ENCODE measurements around the gene PDK3. TPM values are rescaled to one million over a fixed set of nuclear protein-coding genes. Genes with fewer than 3 reads are reported as not detected.

Gene PDK3
- total and polyA plus RNA-seq, 5 donors from 2014 or later, result 11.3 to 33.9 (median 33.0) TPM

DNA sequence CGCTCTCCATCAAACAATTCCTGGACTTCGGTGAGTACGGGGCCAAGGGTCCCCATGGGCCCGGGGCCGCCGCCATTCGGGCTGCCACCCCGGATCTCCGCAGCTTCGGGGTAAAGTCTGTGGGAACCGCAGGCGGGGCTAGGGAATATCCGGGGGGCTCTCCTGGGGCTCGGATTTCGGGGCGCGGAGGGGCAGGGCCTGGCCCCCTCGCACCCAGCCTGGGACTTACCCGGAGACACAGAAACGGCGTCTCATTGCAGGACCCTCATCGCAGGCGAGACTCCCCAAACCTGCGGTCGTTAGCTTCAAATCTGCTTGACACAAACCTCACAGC, 413 bp downstream of the PDK3 start:
- Mint-ChIP-seq H3K36me3 (no peaks in the 10 kb centered on the region), H3K27ac (peak overlapping the region; percentile 48 to 89 (median 75)), H3K27me3 (no peaks in the 10 kb centered on the region), H3K9me3 (no peaks in the 10 kb centered on the region), H3K4me3 (peak overlapping the region; percentile 80 to 88 (median 84)), H3K4me1 (peaks cover 0 to 44% (median 20%) of the 10 kb centered on the region in 4 donors)
- H3K4me1 ChIP-seq (ENCODE audit: control insufficient read depth, insufficient read depth, low read length, poor library complexity, severe bottlenecking), result peaks cover 23% of the 10 kb centered on the region
- no peaks in the 10 kb centered on the region for H3K36me3 ChIP-seq (ENCODE audit: control insufficient read depth, insufficient read depth, low read length)
- H3K27me3 ChIP-seq (ENCODE audit: control insufficient read depth, insufficient read depth, low read length), result no peaks in the 10 kb centered on the region
- H3K9me3 ChIP-seq (ENCODE audit: control insufficient read depth in 2 of 2, low read length in 2 of 2), result no peaks in the 10 kb centered on the region
- ATAC-seq (ENCODE audit: low read depth in 2 of 2) (no peak), DNase-seq (peak; percentile 17 to 25 (median 18))
- H3K27ac ChIP-seq (ENCODE audit: insufficient read depth, low read length, poor library complexity, severe bottlenecking), result peak overlapping the region; percentile 86
- H3K4me3 ChIP-seq (ENCODE audit: low read depth, low read length), result peak overlapping the region; percentile 81

- H3K36me3 Mint-ChIP-seq, result no peaks in the 10 kb centered on the region
- H3K9me3 Mint-ChIP-seq, result no peaks in the 10 kb centered on the region
- Histone ChIP-seq H3K4me3 (ENCODE audit: low read depth, low read length) (peak overlapping the region; percentile 81), H3K27me3 (ENCODE audit: control insufficient read depth, insufficient read depth, low read length) (no peaks in the 10 kb centered on the region), H3K9me3 (ENCODE audit: control insufficient read depth in 2 of 2, low read length in 2 of 2) (no peaks in the 10 kb centered on the region), H3K27ac (ENCODE audit: insufficient read depth, low read length, poor library complexity, severe bottlenecking) (peak overlapping the region; percentile 86), H3K4me1 (ENCODE audit: control insufficient read depth, insufficient read depth, low read length, poor library complexity, severe bottlenecking) (peaks cover 23% of the 10 kb centered on the region), H3K36me3 (ENCODE audit: control insufficient read depth, insufficient read depth, low read length) (no peaks in the 10 kb centered on the region)
- peaks cover 0 to 48% (median 21%) of the 10 kb centered on the region in 4 donors for H3K4me1 Mint-ChIP-seq
- no peaks in the 10 kb centered on the region for H3K27me3 Mint-ChIP-seq
- H3K4me3 Mint-ChIP-seq, result peak overlapping the region; percentile 80 to 88 (median 84)
- no peak for DNase-seq
- H3K27ac Mint-ChIP-seq, result peak overlapping the region; percentile 48 to 89 (median 75)
- ATAC-seq (ENCODE audit: low read depth in 2 of 2), result no peak
Measured at GRCh38 chrX:24466025-24466424, 939 bp downstream of the PDK3 start.

DNA sequence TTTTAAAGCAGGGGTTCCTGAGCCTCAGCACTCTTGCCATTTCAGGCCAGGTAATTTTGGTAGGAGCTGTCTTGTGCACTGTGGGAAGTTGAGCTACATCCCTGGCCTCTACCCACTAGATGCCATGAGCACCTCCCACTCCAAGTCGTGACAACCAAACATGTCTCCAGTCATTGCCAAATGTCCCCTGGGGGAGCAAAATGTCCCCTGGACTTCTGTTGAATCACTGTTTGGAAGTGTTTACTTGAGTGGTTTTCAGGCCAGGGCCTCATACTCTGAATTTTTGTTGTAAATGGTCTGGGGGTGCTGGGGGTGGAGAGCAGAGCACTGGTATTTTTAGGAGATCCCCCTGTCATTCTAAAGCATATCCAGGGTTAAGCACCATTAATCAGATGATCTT, 3.2 kb downstream of the PDK3 start:
- peaks cover 23% of the 10 kb centered on the region for H3K4me1 ChIP-seq (ENCODE audit: control insufficient read depth, insufficient read depth, low read length, poor library complexity, severe bottlenecking)
- no peak overlapping the region for H3K27ac ChIP-seq (ENCODE audit: insufficient read depth, low read length, poor library complexity, severe bottlenecking)
- DNase-seq, result no peak
- H3K27me3 Mint-ChIP-seq, result no peaks in the 10 kb centered on the region
- H3K4me1 Mint-ChIP-seq, result peaks cover 10 to 59% (median 29%) of the 10 kb centered on the region in 4 donors
- H3K36me3 Mint-ChIP-seq, result no peaks in the 10 kb centered on the region
- no peak for ATAC-seq (ENCODE audit: low read depth in 2 of 2)
- H3K9me3 ChIP-seq (ENCODE audit: control insufficient read depth in 2 of 2, low read length in 2 of 2), result no peaks in the 10 kb centered on the region
- H3K9me3 Mint-ChIP-seq, result no peaks in the 10 kb centered on the region
- H3K27me3 ChIP-seq (ENCODE audit: control insufficient read depth, insufficient read depth, low read length), result no peaks in the 10 kb centered on the region
- H3K4me3 ChIP-seq (ENCODE audit: low read depth, low read length), result peak overlapping the region; percentile 81
- peak overlapping the region in 2 of 3 donors; percentile 29 to 89 for H3K27ac Mint-ChIP-seq
- no peaks in the 10 kb centered on the region for H3K36me3 ChIP-seq (ENCODE audit: control insufficient read depth, insufficient read depth, low read length)
- H3K4me3 Mint-ChIP-seq, result peak overlapping the region; percentile 4 to 86 (median 56)

DNA sequence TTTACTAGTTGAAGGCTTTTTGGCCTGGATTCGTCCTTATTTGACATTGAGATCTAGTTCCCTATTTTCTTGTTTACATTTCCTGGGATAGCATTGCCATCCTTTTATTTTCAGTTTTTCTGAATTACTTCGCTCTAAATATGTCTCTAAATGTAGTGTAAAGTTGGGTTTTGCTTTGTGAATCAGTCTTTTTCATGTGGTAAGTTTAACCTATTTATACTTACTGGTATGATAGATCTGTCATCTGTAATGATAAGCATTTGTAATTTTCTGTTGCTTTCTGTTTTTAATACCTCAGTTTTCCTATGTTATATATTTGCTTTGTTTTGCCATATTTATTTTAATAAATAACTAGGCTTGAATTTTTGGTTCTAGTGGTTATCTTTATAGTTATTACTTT, 6.7 kb downstream of the PDK3 start:
- no peaks in the 10 kb centered on the region for H3K27me3 ChIP-seq (ENCODE audit: control insufficient read depth, insufficient read depth, low read length)
- Mint-ChIP-seq H3K4me1 (peaks cover 10 to 65% (median 32%) of the 10 kb centered on the region in 4 donors), H3K27me3 (no peaks in the 10 kb centered on the region), H3K9me3 (no peaks in the 10 kb centered on the region), H3K4me3 (peak overlapping the region in 3 of 4 donors; percentile 3 to 76 (median 15)), H3K36me3 (no peaks in the 10 kb centered on the region), H3K27ac (peak overlapping the region in 2 of 3 donors; percentile 4 to 69)
- ATAC-seq (ENCODE audit: low read depth in 2 of 2) (no peak), DNase-seq (no peak)
- H3K4me3 ChIP-seq (ENCODE audit: low read depth, low read length), result peak overlapping the region; percentile 43
- no peaks in the 10 kb centered on the region for H3K9me3 ChIP-seq (ENCODE audit: control insufficient read depth in 2 of 2, low read length in 2 of 2)
- H3K4me1 ChIP-seq (ENCODE audit: control insufficient read depth, insufficient read depth, low read length, poor library complexity, severe bottlenecking), result peaks cover 15% of the 10 kb centered on the region
- H3K36me3 ChIP-seq (ENCODE audit: control insufficient read depth, insufficient read depth, low read length), result no peaks in the 10 kb centered on the region
- H3K27ac ChIP-seq (ENCODE audit: insufficient read depth, low read length, poor library complexity, severe bottlenecking), result no peak overlapping the region

GRCh38 chrX:24475480-24475879, 10.4 kb downstream of the PDK3 start:
- Mint-ChIP-seq H3K27ac (peak overlapping the region in 2 of 3 donors; percentile 36 to 96), H3K9me3 (no peaks in the 10 kb centered on the region), H3K27me3 (no peaks in the 10 kb centered on the region), H3K36me3 (no peaks in the 10 kb centered on the region), H3K4me3 (no peak overlapping the region), H3K4me1 (peaks cover 25 to 69% (median 36%) of the 10 kb centered on the region in 4 donors)
- Histone ChIP-seq H3K4me3 (ENCODE audit: low read depth, low read length) (no peak overlapping the region), H3K4me1 (ENCODE audit: control insufficient read depth, insufficient read depth, low read length, poor library complexity, severe bottlenecking) (peaks cover 17% of the 10 kb centered on the region), H3K27me3 (ENCODE audit: control insufficient read depth, insufficient read depth, low read length) (no peaks in the 10 kb centered on the region), H3K27ac (ENCODE audit: insufficient read depth, low read length, poor library complexity, severe bottlenecking) (no peak overlapping the region), H3K9me3 (ENCODE audit: control insufficient read depth in 2 of 2, low read length in 2 of 2) (no peaks in the 10 kb centered on the region), H3K36me3 (ENCODE audit: control insufficient read depth, insufficient read depth, low read length) (no peaks in the 10 kb centered on the region)
- ATAC-seq (ENCODE audit: low read depth in 2 of 2) (no peak), DNase-seq (no peak)

DNA sequence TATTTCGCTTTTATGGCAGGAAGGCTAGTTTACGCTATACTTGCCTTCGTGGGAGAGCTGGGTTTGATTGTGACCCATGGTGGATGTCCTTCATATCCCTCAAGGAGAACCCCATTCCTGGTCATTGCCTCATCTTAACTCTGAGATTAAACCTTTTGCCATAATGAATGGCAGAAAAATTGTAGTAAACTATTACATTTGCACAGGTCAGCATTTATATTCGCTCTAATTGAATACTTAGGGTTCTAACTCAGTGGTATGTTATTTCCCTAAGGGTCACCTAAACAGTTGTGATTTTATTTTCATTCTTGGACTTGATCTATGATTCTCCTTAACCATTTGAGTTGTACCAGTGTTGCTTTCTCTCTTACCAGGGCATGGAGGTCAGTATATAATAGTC, 13.4 kb downstream of the PDK3 start:
- H3K27me3 ChIP-seq (ENCODE audit: control insufficient read depth, insufficient read depth, low read length), result no peaks in the 10 kb centered on the region
- H3K27me3 Mint-ChIP-seq, result no peaks in the 10 kb centered on the region
- no peaks in the 10 kb centered on the region for H3K36me3 Mint-ChIP-seq
- DNase-seq (no peak), ATAC-seq (ENCODE audit: low read depth in 2 of 2) (no peak)
- peak overlapping the region; percentile 79 for H3K4me3 ChIP-seq (ENCODE audit: low read depth, low read length)
- peaks cover 19% of the 10 kb centered on the region for H3K4me1 ChIP-seq (ENCODE audit: control insufficient read depth, insufficient read depth, low read length, poor library complexity, severe bottlenecking)
- peaks cover 14 to 79% (median 29%) of the 10 kb centered on the region in 4 donors for H3K4me1 Mint-ChIP-seq
- peak overlapping the region; percentile 92 to 98 (median 96) for H3K27ac Mint-ChIP-seq
- H3K4me3 Mint-ChIP-seq, result peak overlapping the region; percentile 67 to 87 (median 82)
- H3K9me3 Mint-ChIP-seq, result no peaks in the 10 kb centered on the region
- no peaks in the 10 kb centered on the region for H3K9me3 ChIP-seq (ENCODE audit: control insufficient read depth in 2 of 2, low read length in 2 of 2)
- H3K27ac ChIP-seq (ENCODE audit: insufficient read depth, low read length, poor library complexity, severe bottlenecking), result peak overlapping the region; percentile 89
- no peaks in the 10 kb centered on the region for H3K36me3 ChIP-seq (ENCODE audit: control insufficient read depth, insufficient read depth, low read length)

DNA sequence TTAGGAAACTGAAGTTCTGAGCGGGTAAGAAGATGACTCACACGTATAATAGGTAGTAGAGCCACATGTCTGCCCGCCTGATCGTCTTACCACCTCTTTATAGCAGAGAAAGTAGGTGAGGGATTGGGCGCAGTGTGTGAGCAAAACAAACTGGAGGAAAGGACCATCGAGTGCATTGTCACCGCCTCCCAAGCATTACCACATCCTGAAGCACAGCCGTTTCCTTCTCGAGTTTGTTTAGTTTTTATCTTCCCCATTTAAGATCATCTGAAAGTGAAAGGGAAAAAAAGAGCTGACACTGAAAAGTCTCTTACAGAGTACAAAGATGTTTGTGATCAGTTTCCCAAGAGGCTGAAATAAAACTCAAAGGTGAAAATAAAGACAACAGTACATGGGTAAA, 14.8 kb downstream of the PDK3 start:
- H3K4me1 ChIP-seq (ENCODE audit: control insufficient read depth, insufficient read depth, low read length, poor library complexity, severe bottlenecking), result peaks cover 19% of the 10 kb centered on the region
- Mint-ChIP-seq H3K4me3 (peak overlapping the region; percentile 67 to 87 (median 82)), H3K27ac (peak overlapping the region; percentile 92 to 98 (median 96))

DNA sequence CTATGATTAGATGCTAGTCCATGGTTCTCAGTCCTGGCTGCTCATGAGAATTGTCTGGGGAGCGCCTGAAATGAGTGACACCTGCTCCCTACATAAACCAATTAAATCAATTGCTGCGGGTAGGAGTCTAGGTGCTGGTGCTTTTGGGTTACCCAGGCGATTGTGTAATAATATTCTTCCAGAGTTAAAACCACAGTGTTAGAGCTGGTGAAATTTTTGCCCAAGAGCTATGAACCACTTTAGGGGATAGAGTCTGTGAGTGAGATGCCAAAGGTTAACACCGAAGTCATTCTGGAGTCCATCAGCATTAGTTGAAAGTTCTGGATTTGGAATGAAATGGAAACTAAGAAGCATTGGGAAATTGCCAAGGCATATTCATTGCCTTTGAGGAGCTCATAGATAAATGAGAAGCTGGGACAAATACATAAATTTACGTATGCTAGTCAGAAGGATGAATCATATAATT, 15.3 kb downstream of the PDK3 start:
- Histone ChIP-seq H3K27ac (ENCODE audit: insufficient read depth, low read length, poor library complexity, severe bottlenecking) (peak overlapping the region; percentile 89), H3K9me3 (ENCODE audit: control insufficient read depth in 2 of 2, low read length in 2 of 2) (no peaks in the 10 kb centered on the region), H3K4me1 (ENCODE audit: control insufficient read depth, insufficient read depth, low read length, poor library complexity, severe bottlenecking) (peaks cover 19% of the 10 kb centered on the region), H3K36me3 (ENCODE audit: control insufficient read depth, insufficient read depth, low read length) (no peaks in the 10 kb centered on the region), H3K27me3 (ENCODE audit: control insufficient read depth, insufficient read depth, low read length) (no peaks in the 10 kb centered on the region), H3K4me3 (ENCODE audit: low read depth, low read length) (peak overlapping the region; percentile 79)
- no peaks in the 10 kb centered on the region for H3K9me3 Mint-ChIP-seq
- H3K27ac Mint-ChIP-seq, result peak overlapping the region; percentile 92 to 98 (median 96)
- ATAC-seq (ENCODE audit: low read depth in 2 of 2) (no peak), DNase-seq (no peak)
- no peaks in the 10 kb centered on the region for H3K27me3 Mint-ChIP-seq
- H3K36me3 Mint-ChIP-seq, result no peaks in the 10 kb centered on the region
- H3K4me3 Mint-ChIP-seq, result peak overlapping the region; percentile 67 to 87 (median 82)
- H3K4me1 Mint-ChIP-seq, result peaks cover 14 to 75% (median 25%) of the 10 kb centered on the region in 4 donors

More for the DNA sequence above, 14.8 kb downstream of the PDK3 start:
- no peaks in the 10 kb centered on the region for H3K27me3 Mint-ChIP-seq
- H3K4me1 Mint-ChIP-seq, result peaks cover 14 to 80% (median 26%) of the 10 kb centered on the region in 4 donors
- Histone ChIP-seq H3K27ac (ENCODE audit: insufficient read depth, low read length, poor library complexity, severe bottlenecking) (peak overlapping the region; percentile 89), H3K27me3 (ENCODE audit: control insufficient read depth, insufficient read depth, low read length) (no peaks in the 10 kb centered on the region), H3K4me3 (ENCODE audit: low read depth, low read length) (peak overlapping the region; percentile 79), H3K36me3 (ENCODE audit: control insufficient read depth, insufficient read depth, low read length) (no peaks in the 10 kb centered on the region), H3K9me3 (ENCODE audit: control insufficient read depth in 2 of 2, low read length in 2 of 2) (no peaks in the 10 kb centered on the region)
- ATAC-seq (ENCODE audit: low read depth in 2 of 2) (peak; percentile 98), DNase-seq (peak; percentile 70 to 94 (median 83))
- H3K36me3 Mint-ChIP-seq, result no peaks in the 10 kb centered on the region
- H3K9me3 Mint-ChIP-seq, result no peaks in the 10 kb centered on the region

Measured in CD4-positive, CD25-positive, alpha-beta regulatory T cell (primary cell).